Liver (tissue), 9 donors: Measurements from ENCODE around the gene GPR42. TPM values are rescaled to one million over a fixed set of nuclear protein-coding genes. Genes with fewer than 3 reads are reported as not detected.

Experiments
- DNase-seq: peaks from one replicate; pipeline ENCODE4 v3.0.0-alpha.2; 2017; ENCODE audit warnings: low spot score
- H3K27ac ChIP-seq, 2 donors: one replicate each; pipeline ENCODE4 v1.7.0; 2013; ENCODE audit warnings: inconsistent platforms in 2 of 2, low read length in 2 of 2, control low read depth in 1 of 2, low read depth in 1 of 2, mild to moderate bottlenecking in 1 of 2
- H3K27me3 ChIP-seq, 4 donors: one replicate each; pipeline versions ENCODE4 v1.6.1 to v1.7.0; 2013; ENCODE audit warnings: low read length in 3 of 4, inconsistent platforms in 1 of 4, mild to moderate bottlenecking in 1 of 4, moderate library complexity in 1 of 4; ENCODE audit not compliant: control insufficient read depth in 4 of 4, insufficient read depth in 4 of 4
- H3K36me3 ChIP-seq, 4 donors: one replicate each; pipeline versions ENCODE4 v1.6.1 to v1.7.0; 2013; ENCODE audit warnings: low read length in 3 of 4, mild to moderate bottlenecking in 3 of 4, low read depth in 1 of 4, moderate library complexity in 1 of 4; ENCODE audit not compliant: control insufficient read depth in 4 of 4, insufficient read depth in 3 of 4
- H3K4me1 ChIP-seq, 4 donors: one replicate each; pipeline versions ENCODE4 v1.6.1 to v1.7.0; 2013; ENCODE audit warnings: low read length in 3 of 4, mild to moderate bottlenecking in 3 of 4, moderate library complexity in 1 of 4; ENCODE audit not compliant: control insufficient read depth in 4 of 4, insufficient read depth in 4 of 4
- H3K4me3 ChIP-seq, 3 donors: one replicate each; pipeline versions ENCODE4 v1.6.1 to v1.7.0; 2013; ENCODE audit warnings: low read length in 3 of 3, control low read depth in 1 of 3, low read depth in 1 of 3, mild to moderate bottlenecking in 1 of 3
- H3K9ac ChIP-seq, 2 donors: one replicate each; pipeline ENCODE4 v1.7.0; 2013; ENCODE audit warnings: low read length in 2 of 2, mild to moderate bottlenecking in 2 of 2, moderate library complexity in 2 of 2, control low read depth in 1 of 2, low read depth in 1 of 2
- H3K9me3 ChIP-seq, 4 donors: one replicate each; pipeline versions ENCODE4 v1.6.1 to v1.7.0; 2013; ENCODE audit warnings: low read length in 3 of 4; ENCODE audit not compliant: control insufficient read depth in 4 of 4
- ATF3 ChIP-seq: IDR thresholded peaks from 2 replicates; pipeline ENCODE4 v1.6.1; 2016; ENCODE audit warnings: antibody characterized with exemption
- CTCF ChIP-seq: fragments of 150-350 bp; IDR thresholded peaks from 2 replicates; pipeline ENCODE4 v1.5.1; 2017; ENCODE audit warnings: improper control_type of control experiment, low read depth, low read length; ENCODE audit not compliant: missing input control
- EGR1 ChIP-seq, 2 donors: IDR thresholded peaks; 2 replicates each; pipeline ENCODE4 v1.6.1; 2016 to 2018; ENCODE audit warnings: antibody characterized with exemption in 2 of 2, low read depth in 2 of 2
- FOXA1 ChIP-seq: IDR thresholded peaks from 2 replicates; pipeline ENCODE4 v1.6.1; 2016; ENCODE audit warnings: antibody characterized with exemption
- FOXA2 ChIP-seq: IDR thresholded peaks from 2 replicates; pipeline ENCODE4 v1.6.1; 2016; ENCODE audit warnings: antibody characterized with exemption
- GABPA ChIP-seq, 2 donors: IDR thresholded peaks in 1 of 2; conservative IDR thresholded peaks in 1 of 2; 2 replicates each; pipeline ENCODE4 v1.6.1; 2016; ENCODE audit warnings: antibody characterized with exemption in 2 of 2, mild to moderate bottlenecking in 1 of 2, moderate library complexity in 1 of 2
- HNF4A ChIP-seq, 2 donors: conservative IDR thresholded peaks; 2 replicates each; pipeline ENCODE4 v1.6.1; 2016; ENCODE audit warnings: antibody characterized with exemption in 2 of 2, mild to moderate bottlenecking in 2 of 2
- HNF4G ChIP-seq: IDR thresholded peaks from 2 replicates; pipeline ENCODE4 v1.6.1; 2016; ENCODE audit warnings: antibody characterized with exemption
- JUND ChIP-seq, 2 donors: IDR thresholded peaks; 2 replicates each; pipeline ENCODE4 v1.6.1; 2016; ENCODE audit warnings: antibody characterized with exemption in 2 of 2
- MAX ChIP-seq: IDR thresholded peaks from 2 replicates; pipeline ENCODE4 v1.6.1; 2016; ENCODE audit warnings: antibody characterized with exemption
- NR2F2 ChIP-seq: IDR thresholded peaks from 2 replicates; pipeline ENCODE4 v1.6.1; 2016; ENCODE audit warnings: antibody characterized with exemption
- RAD21 ChIP-seq, 2 donors: IDR thresholded peaks; 2 replicates each; pipeline ENCODE4 v1.6.1; 2016; ENCODE audit warnings: antibody characterized with exemption in 2 of 2, mild to moderate bottlenecking in 2 of 2
- REST ChIP-seq: IDR thresholded peaks from 2 replicates; pipeline ENCODE4 v1.6.1; 2016; ENCODE audit warnings: antibody characterized with exemption, mild to moderate bottlenecking
- RXRA ChIP-seq, 2 donors: IDR thresholded peaks; 2 replicates each; pipeline ENCODE4 v1.6.1; 2017 to 2018; ENCODE audit warnings: antibody characterized with exemption in 2 of 2, mild to moderate bottlenecking in 1 of 2
- SP1 ChIP-seq: IDR thresholded peaks from 2 replicates; pipeline ENCODE4 v1.6.1; 2018; ENCODE audit warnings: antibody characterized with exemption, mild to moderate bottlenecking
- TAF1 ChIP-seq: conservative IDR thresholded peaks from 2 replicates; pipeline ENCODE4 v1.6.1; 2016; ENCODE audit warnings: antibody characterized with exemption, mild to moderate bottlenecking
- YY1 ChIP-seq: IDR thresholded peaks from 2 replicates; pipeline ENCODE4 v1.6.1; 2016; ENCODE audit warnings: antibody characterized with exemption, mild to moderate bottlenecking
- ZBTB33 ChIP-seq: IDR thresholded peaks from 2 replicates; pipeline ENCODE4 v1.6.1; 2016; ENCODE audit warnings: antibody characterized with exemption
- WGBS: extraction: QIAGEN DNeasy Blood & Tissue Kit; methylation state at CpG from one replicate; pipeline ENCODE4 v1.1.7; 2013; 5-methylcytosine and 5-hydroxymethylcytosine counted together
- polyA plus RNA-seq, 2 donors: library from polyadenylated mRNA; stranded (reverse) in 1 of 2; unstranded in 1 of 2; fragments of 200-250 nt in 1 of 2; fragments of >200 nt in 1 of 2; fragmentation: Nextera tagmentation in 1 of 2; extraction: Ambion mirVana in 1 of 2; gene quantifications; one replicate each; pipeline versions ENCODE4 v1.2.1 to v1.2.3, GENCODE V29; 2013 to 2015
- total RNA-seq, 2 donors: library from RNA; depleted of rRNA; stranded (reverse); fragments of >200 nt; gene quantifications; one replicate each; pipeline ENCODE4 v1.2.3, GENCODE V29; 2014
- donor health status: healthy.
- donor health status: healthy.
- donor health status: healthy.
- donor health status: healthy.
- donor health status: healthy.

Gene GPR42
- total and polyA plus RNA-seq, 4 donors = not detected

- Histone ChIP-seq H3K27me3 (no peaks in the 10 kb centered on the region), H3K9me3 (no peaks in the 10 kb centered on the region), H3K27ac (no peak overlapping the region), H3K4me3 (no peak overlapping the region), H3K36me3 (no peaks in the 10 kb centered on the region), H3K4me1 (no peaks in the 10 kb centered on the region), H3K9ac (no peak overlapping the region)
- TF ChIP-seq RAD21 (IDR thresholded peaks at IDR 0.05) = no peak
- WGBS = 91% methylated on average over 21 of the region's 21 CpGs
- DNase-seq = no peak
Observed at GRCh38 chr19:35336166-35336955, 34.5 kb upstream of the GPR42 start.

- Histone ChIP-seq H3K4me3 (no peak overlapping the region), H3K9ac (no peak overlapping the region), H3K9me3 (no peaks in the 10 kb centered on the region), H3K27me3 (no peaks in the 10 kb centered on the region), H3K36me3 (no peaks in the 10 kb centered on the region), H3K4me1 (no peaks in the 10 kb centered on the region), H3K27ac (no peak overlapping the region)
- 85% methylated on average over 25 of the region's 25 CpGs for WGBS
- no peak for DNase-seq
- TF ChIP-seq GABPA (IDR thresholded peaks at IDR 0.05 in 1 of 2, conservative IDR thresholded peaks at IDR 0.05 in 1 of 2) = no peak
- no peak for TF ChIP-seq EGR1 (IDR thresholded peaks at IDR 0.05; ENCODE audit: low read depth in 2 of 2)
- TF ChIP-seq RAD21 (IDR thresholded peaks at IDR 0.05) = no peak
- TF ChIP-seq YY1 = no peak
- TF ChIP-seq HNF4G = no peak
- TF ChIP-seq ZBTB33 = no peak
- TF ChIP-seq FOXA1 = no peak
- no peak for TF ChIP-seq CTCF
- no peak for TF ChIP-seq RXRA (IDR thresholded peaks at IDR 0.05)
- TF ChIP-seq NR2F2 = no peak
- no peak for TF ChIP-seq JUND (IDR thresholded peaks at IDR 0.05)
- TF ChIP-seq FOXA2 = no peak
- TF ChIP-seq HNF4A (conservative IDR thresholded peaks at IDR 0.05) = no peak
- no peak for TF ChIP-seq TAF1
- no peak for TF ChIP-seq MAX
- no peak for TF ChIP-seq REST
- no peak for TF ChIP-seq SP1
- no peak for TF ChIP-seq ATF3
Observed at GRCh38 chr19:35337097-35337983, 33.5 kb upstream of the GPR42 start.
